Right cardiac atrium (tissue), 5 donors: ENCODE data around the gene CD28. TPM values are rescaled to one million over a fixed set of nuclear protein-coding genes. Genes with fewer than 3 reads are reported as not detected.

Experiments used
- ATAC-seq, 2 donors: fragments of 200-7000 bp; cut with Tn5 transposase; one replicate each; pipeline versions ENCODE4 v1.8.0 to v1.9.1; 2020; ENCODE audit warnings: moderate library complexity in 2 of 2, mild to moderate bottlenecking in 1 of 2
- DNase-seq, 3 donors: peaks; one replicate each; pipeline ENCODE4 v3.0.0-alpha.2; 2020
- H3K27ac ChIP-seq: one replicate; pipeline ENCODE4 v1.5.1; 2013; ENCODE audit warnings: mild to moderate bottlenecking, low read length, control low read depth, moderate library complexity
- H3K27me3 ChIP-seq: one replicate; pipeline ENCODE4 v1.6.1; 2013; ENCODE audit not compliant: control insufficient read depth, insufficient read depth
- H3K4me1 ChIP-seq: one replicate; pipeline ENCODE4 v1.6.1; 2013; ENCODE audit warnings: low read length; ENCODE audit not compliant: control insufficient read depth, insufficient read depth
- H3K4me3 ChIP-seq: one replicate; pipeline ENCODE4 v1.5.1; 2013; ENCODE audit warnings: low read length, control low read depth
- H3K9me3 ChIP-seq: one replicate; pipeline ENCODE4 v1.6.1; 2013; ENCODE audit warnings: low read length; ENCODE audit not compliant: control insufficient read depth
- WGBS: extraction: QIAGEN DNeasy Blood & Tissue Kit; methylation state at CpG from one replicate; pipeline ENCODE4 v1.1.7; 2013; 5-methylcytosine and 5-hydroxymethylcytosine counted together
- intact Hi-C, 4 donors: fragments of 100-400 bp; cut with DNase I; formaldehyde crosslinking; loops; one replicate each; pipeline versions ENCODE4 v1.11.0 to v1.14.0; 2022 to 2023
- polyA plus RNA-seq: library from polyadenylated mRNA; stranded (reverse); fragments of 200-250 nt; gene quantifications from one replicate; pipeline ENCODE4 v1.2.3, GENCODE V29; 2013
- total RNA-seq, 4 donors: library from RNA; stranded (reverse); fragmentation: NEBNext Ultra II Directional; extraction: Animal tissue kit (Norgen Biotek cat#: 25700); gene quantifications; one replicate each; pipeline ENCODE4 v1.2.1, GENCODE V29; 2021
- donor health status: healthy with polysubstance abuse.
- donor health status: DM: no; HTN: yes; CAD: no.
- donor health status: DM: no; HTN: no; CAD: no.
- donor health status: DM: no; HTN: yes; CAD: no; lungs with severe emphysema.
- donor health status: DM: yes; HTN: yes; CAD: no.

The CD28 gene
- total and polyA plus RNA-seq, 5 donors: 0.14 to 1.5 (median 0.68) TPM

- H3K4me3 ChIP-seq: no peak overlapping the region
- no peaks in the 10 kb centered on the region for H3K9me3 ChIP-seq
- H3K4me1 ChIP-seq: no peaks in the 10 kb centered on the region
- H3K27ac ChIP-seq: no peak overlapping the region
- 65% methylated on average over 2 of the region's 2 CpGs for WGBS
- H3K27me3 ChIP-seq: no peaks in the 10 kb centered on the region
- intact Hi-C loops: no loop called here
- DNase-seq: no peak
- ATAC-seq: peak in 1 of 2 donors; percentile 29
Measured at GRCh38 chr2:203751685-203752271, 45.3 kb downstream of the CD28 start.

GRCh38 chr2:203756161-203756560 lies 49.7 kb downstream of the CD28 start:
- no peak for DNase-seq
- intact Hi-C loops: no loop called here
- Histone ChIP-seq H3K9me3 (no peaks in the 10 kb centered on the region), H3K27ac (no peak overlapping the region), H3K4me1 (no peaks in the 10 kb centered on the region), H3K27me3 (no peaks in the 10 kb centered on the region), H3K4me3 (no peak overlapping the region)
- ATAC-seq: no peak
- WGBS: 93% methylated on average over 1 of the region's 1 CpG

- DNase-seq: no peak
- Histone ChIP-seq H3K27ac (no peak overlapping the region), H3K4me3 (no peak overlapping the region), H3K27me3 (no peaks in the 10 kb centered on the region), H3K9me3 (no peaks in the 10 kb centered on the region), H3K4me1 (no peaks in the 10 kb centered on the region)
- WGBS: 65% methylated on average over 4 of the region's 4 CpGs
- peak in 1 of 2 donors; percentile 11 for ATAC-seq
- intact Hi-C loops: no loop called here
Measured at GRCh38 chr2:203758841-203759689, 52.6 kb downstream of the CD28 start.

- H3K9me3 ChIP-seq: no peaks in the 10 kb centered on the region
- intact Hi-C loops: no loop called here
- H3K4me1 ChIP-seq: no peaks in the 10 kb centered on the region
- no peaks in the 10 kb centered on the region for H3K27me3 ChIP-seq
- H3K27ac ChIP-seq: no peak overlapping the region
- H3K4me3 ChIP-seq: no peak overlapping the region
- WGBS: 97% methylated on average over 4 of the region's 4 CpGs
- DNase-seq: no peak
- ATAC-seq: no peak
Measured at GRCh38 chr2:203759690-203760365, 53.4 kb downstream of the CD28 start.

GRCh38 chr2:203761121-203761520 lies 54.7 kb downstream of the CD28 start:
- 100% methylated on average over 1 of the region's 1 CpG for WGBS
- Histone ChIP-seq H3K27ac (no peak overlapping the region), H3K27me3 (no peaks in the 10 kb centered on the region), H3K9me3 (no peaks in the 10 kb centered on the region), H3K4me1 (no peaks in the 10 kb centered on the region), H3K4me3 (no peak overlapping the region)
- DNase-seq: no peak
- no peak for ATAC-seq
- intact Hi-C loops: no loop called here

- ATAC-seq: no peak
- no peak for DNase-seq
- no peaks in the 10 kb centered on the region for H3K27me3 ChIP-seq
- no peaks in the 10 kb centered on the region for H3K4me1 ChIP-seq
- no peak overlapping the region for H3K27ac ChIP-seq
- WGBS: 93% methylated on average over 1 of the region's 1 CpG
- intact Hi-C loops: no loop called here
- no peak overlapping the region for H3K4me3 ChIP-seq
- no peaks in the 10 kb centered on the region for H3K9me3 ChIP-seq
Measured at GRCh38 chr2:203763241-203763937, 57.0 kb downstream of the CD28 start.

GRCh38 chr2:203763938-203764664 lies 57.7 kb downstream of the CD28 start:
- Histone ChIP-seq H3K27ac (no peak overlapping the region), H3K27me3 (no peaks in the 10 kb centered on the region), H3K4me3 (no peak overlapping the region), H3K4me1 (no peaks in the 10 kb centered on the region), H3K9me3 (no peaks in the 10 kb centered on the region)
- 83% methylated on average over 10 of the region's 10 CpGs for WGBS
- intact Hi-C loops: no loop called here
- DNase-seq (peak in 1 of 3 donors; percentile 25), ATAC-seq (no peak)

- DNase-seq (no peak), ATAC-seq (no peak)
- Histone ChIP-seq H3K4me1 (no peaks in the 10 kb centered on the region), H3K4me3 (no peak overlapping the region), H3K27ac (no peak overlapping the region), H3K27me3 (no peaks in the 10 kb centered on the region), H3K9me3 (no peaks in the 10 kb centered on the region)
- intact Hi-C loops: no loop called here
- 87% methylated on average over 4 of the region's 4 CpGs for WGBS
Measured at GRCh38 chr2:203772456-203773165, 66.2 kb downstream of the CD28 start.

GRCh38 chr2:203774760-203775159 lies 68.3 kb downstream of the CD28 start:
- DNase-seq (no peak), ATAC-seq (no peak)
- Histone ChIP-seq H3K27ac (no peak overlapping the region), H3K4me1 (no peaks in the 10 kb centered on the region), H3K4me3 (no peak overlapping the region), H3K27me3 (no peaks in the 10 kb centered on the region), H3K9me3 (no peaks in the 10 kb centered on the region)
- intact Hi-C loops: no loop called here
- 84% methylated on average over 9 of the region's 9 CpGs for WGBS

GRCh38 chr2:203775684-203776083 lies 69.2 kb downstream of the CD28 start:
- WGBS: 100% methylated on average over 1 of the region's 1 CpG
- Histone ChIP-seq H3K9me3 (no peaks in the 10 kb centered on the region), H3K27ac (no peak overlapping the region), H3K27me3 (no peaks in the 10 kb centered on the region), H3K4me3 (no peak overlapping the region), H3K4me1 (no peaks in the 10 kb centered on the region)
- ATAC-seq (no peak), DNase-seq (no peak)
- intact Hi-C loops: no loop called here
